ENCODE results near the gene COMMD6. TPM values are rescaled to one million over a fixed set of nuclear protein-coding genes. Genes with fewer than 3 reads are reported as not detected.

The COMMD6 gene
- total and polyA plus RNA-seq, 2 donors (not counting 1 experiment from before 2014, with no cell fraction given), result 89.7 to 125 TPM

DNA sequence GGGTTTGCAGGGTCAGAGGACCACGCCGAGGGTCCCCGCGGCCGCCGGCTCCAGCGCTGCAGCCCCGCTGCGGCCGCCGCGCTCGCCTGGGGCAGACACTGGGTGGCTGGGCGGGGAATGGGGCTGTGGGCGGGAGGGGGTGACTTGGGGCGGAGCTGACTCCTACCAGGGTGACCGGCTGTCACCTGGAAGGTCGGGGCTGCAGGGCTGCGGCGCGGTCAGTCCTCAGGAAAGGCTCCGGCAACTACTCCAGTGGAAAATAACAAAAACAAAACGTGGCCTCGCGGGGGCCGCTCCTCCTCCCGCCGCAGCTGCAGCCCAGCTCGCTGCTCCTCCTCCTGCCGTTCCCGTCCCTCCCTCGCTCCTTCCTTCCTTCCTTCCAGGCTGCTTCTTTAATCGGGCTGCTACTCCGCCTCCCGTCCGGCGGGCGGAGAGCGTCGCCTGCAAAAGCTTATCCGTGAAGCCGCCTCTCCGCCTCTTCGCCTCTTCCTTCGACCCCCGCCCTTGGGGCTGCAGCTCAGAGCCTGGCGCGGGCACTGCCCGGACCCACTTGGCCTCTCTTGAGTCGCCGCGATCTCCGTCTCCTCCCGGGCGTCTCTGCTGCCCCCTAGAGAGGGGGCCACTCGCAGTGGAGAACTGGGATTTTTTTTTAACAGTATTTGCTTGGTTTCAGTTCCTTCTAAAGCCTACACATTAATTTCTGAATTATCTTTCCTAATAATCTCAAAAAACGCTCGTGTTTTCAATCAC is 55.4 kb downstream of the COMMD6 start, which contains the start of gene TBC1D4:
Gene TBC1D4, minus strand, starts transcription at position 100 of the 750 bp plus-strand sequence. CDS start 402 bp downstream, outside the sequence.
- Histone ChIP-seq H3K4me2 (ENCODE audit: extremely low read depth, insufficient read depth, low read length) (peak within 1 kb of the TSS; percentile 96), H3K9me3 (ENCODE audit: control insufficient read depth, insufficient read depth, low read depth, low read length) (no peaks in the 10 kb centered on the region), H3K4me1 (ENCODE audit: control insufficient read depth, extremely low read depth, insufficient read depth, low read length) (peaks cover 2% of the 10 kb centered on the region), H3K9ac (ENCODE audit: insufficient read depth, low read length) (peak within 1 kb of the TSS; percentile 60), H3K36me3 (ENCODE audit: control insufficient read depth, insufficient read depth, low read length) (no peaks in the 10 kb centered on the region), H3K27me3 (ENCODE audit: control insufficient read depth, insufficient read depth, low read length) (no peaks in the 10 kb centered on the region), H3K4me3 (replicated peaks in 1 of 4; ENCODE audit: control extremely low read depth in 1 of 4, insufficient read depth in 1 of 4, low read depth in 3 of 4, low read length in 4 of 4) (peak within 1 kb of the TSS; percentile 72 to 87 (median 79)), H2AFZ (ENCODE audit: low read length) (peak within 1 kb of the TSS; percentile 72), H3K27ac (ENCODE audit: insufficient read depth, low read length) (peak within 1 kb of the TSS; percentile 38), H4K20me1 (ENCODE audit: control insufficient read depth, extremely low read depth, insufficient read depth, low read length) (no peaks in the 10 kb centered on the region), H3K79me2 (ENCODE audit: control insufficient read depth, insufficient read depth, low read length) (no peaks in the 10 kb centered on the region)
- TF ChIP-seq EZH2 (IDR thresholded peaks at IDR 0.05; ENCODE audit: low read length, missing control alignments), result no peak
- TF ChIP-seq, protein P1, sequence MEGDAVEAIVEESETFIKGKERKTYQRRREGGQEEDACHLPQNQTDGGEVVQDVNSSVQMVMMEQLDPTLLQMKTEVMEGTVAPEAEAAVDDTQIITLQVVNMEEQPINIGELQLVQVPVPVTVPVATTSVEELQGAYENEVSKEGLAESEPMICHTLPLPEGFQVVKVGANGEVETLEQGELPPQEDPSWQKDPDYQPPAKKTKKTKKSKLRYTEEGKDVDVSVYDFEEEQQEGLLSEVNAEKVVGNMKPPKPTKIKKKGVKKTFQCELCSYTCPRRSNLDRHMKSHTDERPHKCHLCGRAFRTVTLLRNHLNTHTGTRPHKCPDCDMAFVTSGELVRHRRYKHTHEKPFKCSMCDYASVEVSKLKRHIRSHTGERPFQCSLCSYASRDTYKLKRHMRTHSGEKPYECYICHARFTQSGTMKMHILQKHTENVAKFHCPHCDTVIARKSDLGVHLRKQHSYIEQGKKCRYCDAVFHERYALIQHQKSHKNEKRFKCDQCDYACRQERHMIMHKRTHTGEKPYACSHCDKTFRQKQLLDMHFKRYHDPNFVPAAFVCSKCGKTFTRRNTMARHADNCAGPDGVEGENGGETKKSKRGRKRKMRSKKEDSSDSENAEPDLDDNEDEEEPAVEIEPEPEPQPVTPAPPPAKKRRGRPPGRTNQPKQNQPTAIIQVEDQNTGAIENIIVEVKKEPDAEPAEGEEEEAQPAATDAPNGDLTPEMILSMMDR (conservative IDR thresholded peaks at IDR 0.05 in 1 of 2, IDR thresholded peaks at IDR 0.05 in 1 of 2; ENCODE audit: low read depth in 1 of 2, low read length in 2 of 2), result peak; percentile 77 to 90
- DNase-seq (ENCODE audit: low read depth in 2 of 2), result peak; percentile 90 to 93

DNA sequence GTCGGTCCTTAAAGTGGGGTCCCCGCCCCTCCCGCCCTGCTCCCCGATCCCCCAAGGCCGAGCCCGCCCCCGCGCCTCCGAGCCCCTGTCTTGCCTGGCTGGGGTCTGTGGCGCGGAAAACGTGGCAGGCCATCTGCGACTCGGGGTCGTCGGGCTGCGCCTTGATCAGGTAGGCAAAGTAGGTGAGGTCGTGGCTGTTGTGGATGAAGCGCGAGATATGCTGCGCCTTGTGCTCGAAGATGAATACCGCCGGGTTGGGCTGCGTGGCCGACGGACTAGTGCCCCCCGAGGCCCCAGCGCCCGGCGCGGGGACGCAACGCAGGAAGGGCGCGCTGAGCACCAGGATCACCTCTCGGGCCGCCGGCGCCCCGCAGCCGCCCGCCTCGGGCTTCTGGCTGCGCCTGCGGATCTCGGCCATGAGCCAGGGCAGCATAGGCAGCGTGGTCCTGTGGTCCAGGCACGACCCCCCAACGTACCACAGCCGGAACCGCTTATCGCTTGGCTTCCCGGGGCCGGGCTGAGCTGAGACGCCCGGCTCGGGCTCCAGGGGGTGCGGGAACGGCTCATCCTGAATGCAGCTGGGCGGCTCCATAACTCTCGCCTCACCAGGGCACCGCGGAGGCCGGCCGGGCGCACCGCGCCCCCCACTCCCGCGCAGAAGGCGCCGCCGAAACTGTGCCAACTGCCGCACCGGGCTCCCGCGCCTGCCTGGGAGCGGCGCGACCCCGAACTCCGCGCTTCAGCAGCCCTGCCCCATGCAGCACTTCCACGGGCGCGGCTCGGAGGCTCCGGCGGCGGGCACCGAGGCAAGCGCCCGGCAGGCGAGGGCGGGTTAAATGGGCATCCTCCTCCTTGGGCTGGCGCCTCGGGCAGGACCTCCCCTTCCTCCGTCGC is 56.2 kb downstream of the COMMD6 start:
- DNase-seq (ENCODE audit: low read depth in 2 of 2), result peak; percentile 28 to 40
- H3K9me3 ChIP-seq (ENCODE audit: control insufficient read depth, insufficient read depth, low read depth, low read length), result no peaks in the 10 kb centered on the region
- no peaks in the 10 kb centered on the region for H3K79me2 ChIP-seq (ENCODE audit: control insufficient read depth, insufficient read depth, low read length)
- no peaks in the 10 kb centered on the region for H4K20me1 ChIP-seq (ENCODE audit: control insufficient read depth, extremely low read depth, insufficient read depth, low read length)
- H2AFZ ChIP-seq (ENCODE audit: low read length), result peak overlapping the region; percentile 72
- H3K9ac ChIP-seq (ENCODE audit: insufficient read depth, low read length), result peak overlapping the region; percentile 60
- H3K27ac ChIP-seq (ENCODE audit: insufficient read depth, low read length), result peak overlapping the region; percentile 23
- H3K36me3 ChIP-seq (ENCODE audit: control insufficient read depth, insufficient read depth, low read length), result no peaks in the 10 kb centered on the region
- TF ChIP-seq EZH2 (IDR thresholded peaks at IDR 0.05; ENCODE audit: low read length, missing control alignments), result no peak
- TF ChIP-seq, protein P1 (conservative IDR thresholded peaks at IDR 0.05 in 1 of 2, IDR thresholded peaks at IDR 0.05 in 1 of 2; ENCODE audit: low read depth in 1 of 2, low read length in 2 of 2), result no peak
- H3K4me2 ChIP-seq (ENCODE audit: extremely low read depth, insufficient read depth, low read length), result peak overlapping the region; percentile 96
- peak overlapping the region; percentile 72 to 87 (median 79) for H3K4me3 ChIP-seq (replicated peaks in 1 of 4; ENCODE audit: control extremely low read depth in 1 of 4, insufficient read depth in 1 of 4, low read depth in 3 of 4, low read length in 4 of 4)
- no peaks in the 10 kb centered on the region for H3K27me3 ChIP-seq (ENCODE audit: control insufficient read depth, insufficient read depth, low read length)
- H3K4me1 ChIP-seq (ENCODE audit: control insufficient read depth, extremely low read depth, insufficient read depth, low read length), result peaks cover 2% of the 10 kb centered on the region

DNA sequence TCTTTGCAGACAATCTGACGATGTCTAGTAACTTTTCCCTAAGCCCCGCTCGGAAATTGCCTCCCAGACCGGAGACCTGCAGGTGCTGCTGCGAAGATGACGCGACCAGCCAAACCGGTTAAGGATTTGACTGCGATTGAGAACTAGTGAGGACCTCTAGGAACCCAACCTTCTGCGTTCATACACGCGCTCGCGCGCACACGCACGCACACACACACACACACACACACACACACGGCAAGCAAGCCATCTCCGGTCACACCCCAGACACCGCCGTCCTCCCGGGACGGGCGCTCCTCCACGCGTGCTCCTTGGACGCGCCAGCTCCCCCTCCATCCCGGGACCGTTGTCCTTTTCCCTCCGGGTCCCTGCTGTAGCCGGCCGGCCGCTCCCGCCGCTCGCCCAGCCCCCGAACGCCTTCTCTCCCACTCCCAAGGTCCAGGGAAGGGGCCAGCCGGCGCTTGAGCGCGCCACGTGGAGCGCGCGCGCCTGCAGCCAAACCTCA is 56.9 kb downstream of the COMMD6 start:
- peak; percentile 62 to 63 for DNase-seq (ENCODE audit: low read depth in 2 of 2)
- H3K9ac ChIP-seq (ENCODE audit: insufficient read depth, low read length), result peak overlapping the region; percentile 20
- H3K79me2 ChIP-seq (ENCODE audit: control insufficient read depth, insufficient read depth, low read length), result no peaks in the 10 kb centered on the region

More for the DNA sequence above, 56.9 kb downstream of the COMMD6 start:
- H3K27ac ChIP-seq (ENCODE audit: insufficient read depth, low read length), result peak overlapping the region; percentile 5
- TF ChIP-seq, protein P1 (conservative IDR thresholded peaks at IDR 0.05 in 1 of 2, IDR thresholded peaks at IDR 0.05 in 1 of 2; ENCODE audit: low read depth in 1 of 2, low read length in 2 of 2), result no peak
- TF ChIP-seq EZH2 (IDR thresholded peaks at IDR 0.05; ENCODE audit: low read length, missing control alignments), result no peak
- H4K20me1 ChIP-seq (ENCODE audit: control insufficient read depth, extremely low read depth, insufficient read depth, low read length), result no peaks in the 10 kb centered on the region
- no peaks in the 10 kb centered on the region for H3K9me3 ChIP-seq (ENCODE audit: control insufficient read depth, insufficient read depth, low read depth, low read length)
- peak overlapping the region; percentile 72 to 87 (median 79) for H3K4me3 ChIP-seq (replicated peaks in 1 of 4; ENCODE audit: control extremely low read depth in 1 of 4, insufficient read depth in 1 of 4, low read depth in 3 of 4, low read length in 4 of 4)
- peaks cover 2% of the 10 kb centered on the region for H3K4me1 ChIP-seq (ENCODE audit: control insufficient read depth, extremely low read depth, insufficient read depth, low read length)
- peak overlapping the region; percentile 96 for H3K4me2 ChIP-seq (ENCODE audit: extremely low read depth, insufficient read depth, low read length)
- H2AFZ ChIP-seq (ENCODE audit: low read length), result peak overlapping the region; percentile 91
- no peaks in the 10 kb centered on the region for H3K27me3 ChIP-seq (ENCODE audit: control insufficient read depth, insufficient read depth, low read length)
- H3K36me3 ChIP-seq (ENCODE audit: control insufficient read depth, insufficient read depth, low read length), result no peaks in the 10 kb centered on the region
